Ureter (tissue), 1 donor: ENCODE results near the gene IRF9. TPM values are rescaled to one million over a fixed set of nuclear protein-coding genes. Genes with fewer than 3 reads are reported as not detected.

ENCODE experiments used
- DNase-seq: peaks from one replicate; pipeline ENCODE4 v3.0.0-alpha.2; 2020; ENCODE audit warnings: low spot score
- total RNA-seq: library from RNA; stranded (reverse); gene quantifications from one replicate; pipeline ENCODE4 v1.2.4, GENCODE V29; 2023
- donor health status: DM: yes; HTN: yes; CAD: no.

Gene IRF9, protein sequence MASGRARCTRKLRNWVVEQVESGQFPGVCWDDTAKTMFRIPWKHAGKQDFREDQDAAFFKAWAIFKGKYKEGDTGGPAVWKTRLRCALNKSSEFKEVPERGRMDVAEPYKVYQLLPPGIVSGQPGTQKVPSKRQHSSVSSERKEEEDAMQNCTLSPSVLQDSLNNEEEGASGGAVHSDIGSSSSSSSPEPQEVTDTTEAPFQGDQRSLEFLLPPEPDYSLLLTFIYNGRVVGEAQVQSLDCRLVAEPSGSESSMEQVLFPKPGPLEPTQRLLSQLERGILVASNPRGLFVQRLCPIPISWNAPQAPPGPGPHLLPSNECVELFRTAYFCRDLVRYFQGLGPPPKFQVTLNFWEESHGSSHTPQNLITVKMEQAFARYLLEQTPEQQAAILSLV
- total RNA-seq, result 101 TPM

GRCh38 chr14:24160850-24161804, at the start of gene IRF9:
TSS of gene IRF9 (plus strand) at chr14:24161265. CDS start at chr14:24162145, 880 bp downstream.
- DNase-seq, result peak; percentile 98

DNA sequence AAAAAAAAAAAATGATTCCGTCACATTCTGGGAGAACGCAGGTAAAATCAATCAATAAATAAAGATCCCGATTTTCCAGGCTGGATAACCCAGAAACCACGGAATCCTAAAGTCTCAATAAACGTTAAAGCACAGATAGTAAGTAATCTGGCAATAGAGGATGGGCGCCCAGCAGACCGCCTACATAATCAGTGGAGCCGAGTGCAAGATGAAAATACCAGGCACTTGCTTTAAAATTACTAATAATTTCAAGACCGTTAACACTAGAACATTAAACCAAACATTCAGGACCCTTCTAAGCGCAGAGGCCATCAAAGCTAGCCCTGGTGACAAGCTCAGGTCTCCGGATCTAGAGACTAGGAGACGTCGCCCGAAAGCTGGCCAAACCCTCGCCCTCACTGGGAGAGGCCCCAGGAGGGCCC, 47.7 kb upstream of the IRF9 start:
- no peak for DNase-seq

DNA sequence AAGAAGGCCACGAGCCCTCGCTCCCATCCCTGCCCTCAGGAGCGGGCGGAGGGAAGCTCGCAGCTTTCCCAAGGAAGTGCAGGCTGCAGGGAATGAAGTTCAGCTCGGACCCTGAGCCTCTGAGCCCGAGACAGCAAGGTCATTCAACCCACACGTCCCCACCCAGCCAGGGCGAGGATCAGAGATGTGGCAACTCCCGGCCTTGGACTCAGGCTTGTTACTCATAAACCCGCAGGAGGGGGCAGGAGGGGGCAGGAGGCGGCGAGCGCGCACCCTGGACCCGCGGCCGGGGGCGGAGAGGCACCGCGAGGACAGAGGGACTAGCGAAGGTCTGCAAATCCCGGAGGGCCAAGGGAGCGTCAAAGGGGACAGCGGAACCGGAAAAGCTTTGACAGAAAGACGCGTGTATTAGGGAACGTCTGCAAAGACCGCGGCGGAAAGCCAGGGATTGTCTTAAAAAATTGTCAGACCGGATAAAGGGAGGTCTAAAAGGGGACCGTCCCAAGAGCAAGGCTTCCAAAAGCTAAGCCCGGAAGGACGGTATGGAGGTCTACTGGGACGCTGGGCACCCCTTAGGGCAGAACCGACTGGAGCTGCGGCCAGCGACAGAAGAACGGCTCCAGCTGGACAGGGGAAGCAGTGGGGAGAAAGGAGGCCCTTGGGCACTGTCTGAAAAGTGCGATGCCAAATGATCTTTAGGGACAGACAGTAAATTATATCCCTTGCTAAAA, 47.1 kb upstream of the IRF9 start:
- DNase-seq, result peak; percentile 89

- peak; percentile 99 for DNase-seq
These were observed 46.3 kb upstream of the IRF9 start, which contains the start of the genes DCAF11 and NRL for GRCh38 chr14:24114532-24115421. TSS of gene DCAF11 (plus strand) at chr14:24114777. CDS start at chr14:24115595, 818 bp downstream. TSS of gene NRL (minus strand) at chr14:24114949. CDS start at chr14:24082848, 32,101 bp downstream.

DNA sequence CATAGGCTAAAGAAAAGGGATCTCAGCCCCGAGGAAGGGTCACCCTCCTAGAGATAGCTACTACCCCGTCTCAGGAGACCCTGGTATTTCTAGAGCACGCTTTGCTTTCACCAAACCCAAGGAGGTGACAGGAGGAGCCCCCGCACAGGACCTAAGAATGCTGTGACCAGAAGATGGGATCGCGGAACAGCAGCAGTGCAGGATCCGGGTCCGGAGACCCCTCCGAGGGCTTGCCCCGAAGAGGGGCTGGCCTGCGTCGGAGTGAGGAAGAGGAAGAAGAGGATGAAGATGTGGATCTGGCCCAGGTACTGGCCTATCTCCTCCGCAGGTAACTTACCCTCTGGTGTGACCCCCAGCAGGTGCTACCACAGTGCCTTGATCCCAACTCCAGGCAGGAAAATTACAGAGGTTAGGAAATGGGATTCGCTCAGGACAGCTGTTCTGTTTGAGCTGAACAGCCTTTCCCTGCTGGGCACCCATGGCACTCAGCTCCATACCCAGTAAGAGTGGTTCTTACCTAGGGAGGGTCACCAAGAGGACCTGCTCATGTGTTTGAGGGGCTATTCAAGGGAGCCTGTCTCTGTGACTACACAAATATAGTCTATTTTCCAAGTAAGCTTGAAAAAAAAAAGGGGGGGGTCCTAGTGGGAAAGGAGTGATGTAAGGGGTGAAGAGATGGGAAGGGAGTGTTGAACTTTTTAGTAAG, 45.5 kb upstream of the IRF9 start:
- no peak for DNase-seq

DNA sequence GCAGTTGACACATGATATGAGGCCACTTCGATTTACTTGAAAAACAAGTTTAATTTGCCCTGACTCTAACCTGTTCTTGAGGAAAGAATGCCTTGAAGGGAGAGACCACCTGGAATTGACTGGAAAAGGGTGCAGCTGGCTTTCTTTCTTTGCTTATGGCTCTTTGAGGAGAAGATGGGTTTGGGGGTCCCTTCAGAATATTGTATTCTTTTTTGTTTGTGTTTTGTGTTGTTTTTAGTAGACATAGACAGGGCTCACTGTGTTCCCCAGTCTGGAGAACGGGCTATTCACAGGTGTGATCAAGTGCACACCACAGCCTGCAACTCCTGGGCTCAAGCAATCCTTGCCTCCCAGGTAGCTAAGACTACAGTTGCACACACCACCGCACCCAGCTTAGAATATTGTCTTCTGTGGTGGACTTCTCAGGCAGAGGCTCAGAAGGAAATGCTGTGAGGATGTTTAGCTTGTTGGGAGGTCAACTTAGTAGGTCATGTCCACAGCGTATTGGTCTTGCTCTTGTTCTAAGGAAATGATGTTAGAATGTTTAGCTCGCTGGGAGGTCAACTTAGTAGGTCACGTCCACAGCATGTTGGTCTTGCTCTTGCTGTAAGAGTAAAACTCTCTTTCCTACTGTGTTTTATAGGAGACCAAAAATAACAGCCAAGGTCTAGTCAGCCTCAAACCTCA, 44.8 kb upstream of the IRF9 start:
- no peak for DNase-seq

DNA sequence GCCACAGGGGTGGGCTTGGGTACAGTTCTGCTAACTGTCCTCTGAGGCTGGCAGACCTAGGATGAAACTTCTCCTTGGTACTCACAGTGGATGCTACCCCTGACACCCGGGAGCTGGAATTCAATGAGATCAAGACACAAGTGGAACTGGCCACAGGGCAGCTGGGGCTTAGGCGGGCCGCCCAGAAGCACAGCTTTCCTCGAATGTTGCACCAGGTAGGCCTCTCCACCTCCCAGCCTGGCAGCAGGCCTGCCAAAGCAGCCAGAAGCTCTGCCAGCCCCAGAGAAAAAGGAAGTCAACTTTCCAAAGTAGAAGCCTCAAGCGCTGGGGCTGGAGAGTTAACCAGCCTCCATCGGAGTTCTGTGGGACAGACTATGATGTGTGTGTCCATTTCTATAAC, 43.9 kb upstream of the IRF9 start:
- DNase-seq, result no peak

DNA sequence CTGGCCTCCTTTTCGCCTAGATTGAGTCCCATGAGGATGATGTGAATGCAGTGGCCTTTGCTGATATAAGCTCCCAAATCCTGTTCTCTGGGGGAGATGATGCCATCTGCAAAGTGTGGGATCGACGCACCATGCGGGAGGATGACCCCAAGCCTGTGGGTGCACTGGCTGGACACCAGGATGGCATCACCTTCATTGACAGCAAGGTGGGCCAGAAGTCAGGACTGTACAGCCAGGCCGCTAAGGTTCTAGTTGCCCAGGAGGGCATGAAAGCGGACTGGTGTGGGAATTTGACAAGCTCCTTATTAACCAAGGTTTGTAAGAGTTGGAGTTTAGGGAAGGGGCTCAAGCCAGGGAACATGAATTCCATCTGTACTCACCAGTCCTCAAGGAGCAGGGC, 41.4 kb upstream of the IRF9 start:
- DNase-seq, result no peak

GRCh38 chr14:24121210-24121609, 39.9 kb upstream of the IRF9 start:
- no peak for DNase-seq

DNA sequence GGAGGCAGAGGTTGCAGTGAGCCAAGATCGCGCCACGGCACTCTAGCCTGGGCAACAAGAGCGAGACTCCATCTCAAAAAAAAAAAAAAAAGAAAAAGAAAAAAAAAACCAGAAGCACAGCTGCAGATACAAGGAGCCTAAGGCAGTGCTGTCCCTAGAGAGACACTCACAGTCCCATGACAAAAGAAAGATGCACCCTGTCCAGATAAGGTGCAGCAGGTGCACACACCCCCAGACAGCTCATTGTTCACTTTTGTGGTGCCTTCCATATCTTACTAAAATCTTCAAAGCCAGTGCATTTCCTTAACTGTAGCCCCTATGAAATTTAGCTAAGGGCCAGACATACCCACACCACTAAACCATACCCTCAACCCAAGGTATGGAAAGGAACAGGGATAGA, 38.6 kb upstream of the IRF9 start:
- no peak for DNase-seq

DNA sequence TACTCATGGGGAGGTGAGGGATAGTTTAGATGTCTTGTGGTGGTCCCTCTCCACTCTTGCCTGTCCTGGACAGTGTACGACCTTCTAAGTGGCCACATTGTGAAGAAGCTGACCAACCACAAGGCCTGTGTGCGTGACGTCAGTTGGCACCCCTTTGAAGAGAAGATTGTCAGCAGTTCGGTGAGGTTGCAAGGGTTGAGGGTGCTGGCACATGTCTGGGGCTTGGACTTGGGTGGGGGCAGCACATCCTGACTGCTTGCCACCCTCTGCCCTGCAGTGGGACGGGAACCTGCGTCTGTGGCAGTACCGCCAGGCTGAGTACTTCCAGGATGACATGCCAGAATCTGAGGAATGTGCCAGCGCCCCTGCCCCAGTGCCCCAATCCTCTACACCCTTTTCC, 38.2 kb upstream of the IRF9 start:
- no peak for DNase-seq

DNA sequence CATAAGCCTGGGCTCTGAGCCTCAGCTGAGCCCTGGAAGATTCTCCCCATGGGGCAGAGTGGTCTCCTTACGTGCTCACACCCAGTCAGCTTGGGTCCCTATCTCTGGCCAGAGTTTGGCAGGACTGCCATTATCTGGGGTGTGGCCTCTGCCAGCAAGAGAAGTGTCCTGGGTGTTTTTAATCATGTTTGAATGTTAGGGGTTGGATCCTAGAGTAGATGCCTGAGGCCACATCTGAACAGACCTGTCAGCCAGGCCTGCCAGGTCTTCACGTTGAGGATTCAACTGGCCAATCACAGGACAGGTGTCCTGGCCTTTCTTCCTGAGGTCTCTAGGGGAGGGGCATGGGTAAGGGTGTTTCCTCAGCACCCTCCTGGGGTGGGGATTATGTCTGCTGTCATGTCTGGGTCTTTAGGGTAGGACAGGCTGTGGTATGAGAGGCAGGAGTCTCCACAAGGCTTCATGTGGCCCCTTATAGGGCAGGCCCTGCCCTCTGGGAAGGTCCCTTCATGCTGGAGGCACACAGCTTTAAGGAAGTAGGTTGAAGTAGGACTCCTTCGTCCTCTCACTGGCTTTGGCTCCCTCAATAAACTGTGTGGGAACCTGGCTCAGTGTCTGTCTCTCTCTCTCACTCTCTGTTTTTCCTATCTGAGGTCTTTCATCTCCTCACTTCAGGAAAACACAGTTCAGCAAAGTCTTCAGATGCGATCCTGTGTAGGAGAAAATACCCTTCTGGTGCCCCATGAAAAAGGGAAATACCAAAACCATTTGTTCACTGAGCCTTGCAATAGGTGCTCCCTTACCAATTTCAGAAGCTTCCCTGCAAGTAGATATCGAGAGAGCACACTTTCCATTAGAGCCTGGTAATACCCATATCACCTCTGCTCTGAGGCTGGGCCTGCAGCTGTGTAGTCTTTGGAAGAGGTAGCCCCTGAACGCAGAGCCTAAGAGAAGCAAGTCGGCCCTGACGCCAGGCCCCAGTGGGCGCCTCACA, 37.3 kb upstream of the IRF9 start:
- no peak for DNase-seq

- no peak for DNase-seq
These were observed 34.1 kb upstream of the IRF9 start for GRCh38 chr14:24126939-24127338.

DNA sequence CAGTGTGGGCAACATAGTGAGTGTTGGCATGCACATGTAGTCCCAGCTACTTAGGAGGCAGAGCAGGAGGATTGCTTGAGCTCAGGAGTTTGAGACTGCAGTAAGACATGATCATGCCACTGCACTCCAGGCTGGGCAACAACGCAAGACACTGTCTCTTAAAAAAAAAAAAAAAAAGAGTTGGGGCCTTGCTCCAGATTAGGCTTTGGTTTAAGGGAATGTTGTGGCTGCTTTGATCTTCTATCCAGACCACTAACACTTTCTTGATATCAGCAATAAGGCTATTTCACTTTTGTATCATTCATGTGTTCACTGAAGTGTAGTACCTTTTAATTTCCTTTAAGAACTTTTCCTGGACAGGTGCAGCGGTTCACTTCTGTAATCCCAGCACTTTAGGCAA, 33.4 kb upstream of the IRF9 start:
- no peak for DNase-seq

GRCh38 chr14:24129410-24129998, 31.6 kb upstream of the IRF9 start:
- DNase-seq, result no peak

DNA sequence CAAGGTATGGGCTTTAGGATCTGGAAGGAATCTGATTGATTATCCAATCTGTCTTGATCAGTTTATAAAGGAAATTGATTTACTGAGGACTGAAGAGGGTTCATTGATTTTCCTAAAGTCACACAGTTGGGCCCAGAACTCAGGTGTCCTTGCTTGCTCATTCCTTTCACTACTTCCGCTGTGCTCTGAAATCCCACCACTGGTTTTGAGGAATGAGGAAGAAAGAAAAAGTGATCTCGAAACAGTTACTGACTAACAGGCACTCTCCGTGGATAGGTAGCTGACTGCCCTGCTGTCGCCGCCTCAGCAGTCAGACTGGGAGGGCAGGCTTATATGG, 30.7 kb upstream of the IRF9 start, which contains the start of gene FITM1:
TSS of gene FITM1 (plus strand) at position 280 of the 337 bp plus-strand sequence. CDS start 905 bp downstream, outside the sequence.
- DNase-seq, result no peak

DNA sequence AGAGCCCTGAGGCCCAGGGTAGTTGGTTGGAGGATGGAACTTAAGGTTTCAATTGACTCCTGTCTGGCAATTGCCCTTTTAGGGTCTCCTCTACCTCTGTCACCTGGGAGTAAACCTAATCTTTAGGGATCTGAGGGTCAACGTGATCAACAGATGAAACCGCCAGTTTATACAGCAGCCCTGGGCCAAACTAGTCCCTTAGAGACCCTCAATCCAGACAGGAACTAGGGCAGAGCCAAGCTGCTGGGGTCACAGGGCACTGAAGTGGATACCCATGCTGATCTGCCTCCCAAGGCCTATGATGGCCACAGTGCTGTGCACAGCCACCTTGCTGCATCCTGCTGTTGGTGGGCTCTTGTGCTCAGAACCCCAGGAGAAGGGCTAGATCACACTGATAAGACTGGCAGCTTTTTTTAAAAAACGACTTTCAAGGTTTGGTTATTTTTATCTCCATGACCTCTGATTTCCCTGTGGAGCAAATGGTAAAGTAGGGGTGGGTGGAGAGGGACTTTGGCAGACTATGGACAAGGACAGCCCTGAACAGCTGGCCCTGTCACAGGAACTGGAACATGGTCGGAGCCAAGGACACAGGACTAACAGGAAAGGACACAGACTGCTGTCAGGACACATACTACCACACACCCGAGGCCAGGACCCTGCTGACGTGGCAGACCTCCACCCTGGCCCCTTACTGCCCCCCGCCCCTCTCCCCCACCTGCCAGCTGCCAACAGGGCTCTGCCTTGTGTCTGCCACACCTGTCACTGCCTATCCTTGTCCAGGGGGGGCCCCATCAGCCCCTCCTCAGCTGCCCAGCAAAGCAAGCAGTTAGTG, 30.1 kb upstream of the IRF9 start:
- no peak for DNase-seq
